ENCODE measurements around the gene SLC45A1. TPM values are rescaled to one million over a fixed set of nuclear protein-coding genes. Genes with fewer than 3 reads are reported as not detected.

SLC45A1 gene
- total RNA-seq, 4 donors from 2014 or later, result 0.51 to 13.8 (median 7.4) TPM

DNA sequence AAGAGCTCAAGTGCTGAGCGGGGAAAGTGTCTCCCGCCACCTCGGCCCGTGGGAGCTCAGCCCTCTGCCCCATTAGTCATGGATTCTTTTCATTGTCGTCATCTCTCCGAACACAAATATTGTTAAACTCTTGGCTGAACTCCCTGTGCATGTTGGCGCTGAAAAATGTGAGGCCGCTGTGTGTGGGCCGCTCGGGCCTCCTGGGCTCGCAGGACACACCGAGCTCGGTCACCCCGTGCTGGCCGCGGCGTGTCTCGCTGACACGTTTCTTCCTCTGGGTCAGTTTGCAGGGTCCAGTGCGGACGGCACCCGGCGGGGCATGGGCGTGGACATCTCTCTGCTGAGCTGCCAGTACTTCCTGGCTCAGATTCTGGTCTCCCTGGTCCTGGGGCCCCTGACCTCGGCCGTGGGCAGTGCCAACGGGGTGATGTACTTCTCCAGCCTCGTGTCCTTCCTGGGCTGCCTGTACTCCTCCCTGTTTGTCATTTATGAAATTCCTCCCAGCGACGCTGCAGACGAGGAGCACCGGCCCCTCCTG, 25.6 kb downstream of the SLC45A1 start:
- H3K27me3 ChIP-seq, result no peaks in the 10 kb centered on the region

DNA sequence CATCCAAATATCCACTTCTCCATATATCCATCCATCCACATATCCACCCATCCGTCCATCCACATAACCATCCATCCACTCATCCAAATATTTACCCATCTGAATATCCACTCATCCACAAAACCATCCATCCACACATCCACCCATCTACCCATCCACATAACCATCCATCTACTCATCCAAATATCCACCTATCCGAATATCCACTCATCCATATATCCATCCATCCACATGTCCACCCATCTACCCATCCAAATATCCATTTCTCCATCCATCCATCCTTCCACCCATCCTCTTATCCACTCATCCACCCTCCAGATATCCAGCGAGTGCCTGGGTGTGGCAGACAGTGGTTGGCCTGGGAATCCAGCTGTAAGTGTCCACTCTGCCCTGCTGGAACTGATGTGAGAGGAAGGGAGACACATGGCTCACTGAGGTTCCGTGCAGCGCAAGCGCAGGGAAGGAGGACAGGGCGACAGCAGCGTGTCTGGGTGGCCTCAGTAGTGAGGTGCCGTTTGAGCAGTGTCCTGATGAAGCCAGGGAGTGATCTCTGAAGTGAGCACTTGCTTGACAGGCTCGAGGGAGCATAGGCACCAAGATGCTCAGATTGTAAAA, 27.1 kb downstream of the SLC45A1 start:
- no peak overlapping the region for H3K27ac ChIP-seq
- no peaks in the 10 kb centered on the region for H3K9me3 ChIP-seq
- H3K36me3 ChIP-seq, result no peaks in the 10 kb centered on the region
- intact Hi-C loops (cut with DNase I; ENCODE audit: low total_unique reads), result no loop called here
- H3K4me3 ChIP-seq, result no peak overlapping the region
- peak in 1 of 2 donors; percentile 14 for DNase-seq
- TF ChIP-seq POLR2A (IDR thresholded peaks at IDR 0.05), result no peak
- H3K27me3 ChIP-seq, result no peaks in the 10 kb centered on the region
- H3K4me1 ChIP-seq, result peaks cover 5 to 8% of the 10 kb centered on the region in 2 donors

More for the DNA sequence above, 25.6 kb downstream of the SLC45A1 start:
- Histone ChIP-seq H3K36me3 (no peaks in the 10 kb centered on the region), H3K4me3 (peak overlapping the region in 1 of 2 donors; percentile 25), H3K4me1 (peaks cover 5 to 8% of the 10 kb centered on the region in 2 donors), H3K9me3 (no peaks in the 10 kb centered on the region), H3K27ac (peak overlapping the region; percentile 86 to 88)
- intact Hi-C loops (cut with DNase I; ENCODE audit: low total_unique reads), result no loop called here
- peak; percentile 90 for DNase-seq
- TF ChIP-seq, protein P1, sequence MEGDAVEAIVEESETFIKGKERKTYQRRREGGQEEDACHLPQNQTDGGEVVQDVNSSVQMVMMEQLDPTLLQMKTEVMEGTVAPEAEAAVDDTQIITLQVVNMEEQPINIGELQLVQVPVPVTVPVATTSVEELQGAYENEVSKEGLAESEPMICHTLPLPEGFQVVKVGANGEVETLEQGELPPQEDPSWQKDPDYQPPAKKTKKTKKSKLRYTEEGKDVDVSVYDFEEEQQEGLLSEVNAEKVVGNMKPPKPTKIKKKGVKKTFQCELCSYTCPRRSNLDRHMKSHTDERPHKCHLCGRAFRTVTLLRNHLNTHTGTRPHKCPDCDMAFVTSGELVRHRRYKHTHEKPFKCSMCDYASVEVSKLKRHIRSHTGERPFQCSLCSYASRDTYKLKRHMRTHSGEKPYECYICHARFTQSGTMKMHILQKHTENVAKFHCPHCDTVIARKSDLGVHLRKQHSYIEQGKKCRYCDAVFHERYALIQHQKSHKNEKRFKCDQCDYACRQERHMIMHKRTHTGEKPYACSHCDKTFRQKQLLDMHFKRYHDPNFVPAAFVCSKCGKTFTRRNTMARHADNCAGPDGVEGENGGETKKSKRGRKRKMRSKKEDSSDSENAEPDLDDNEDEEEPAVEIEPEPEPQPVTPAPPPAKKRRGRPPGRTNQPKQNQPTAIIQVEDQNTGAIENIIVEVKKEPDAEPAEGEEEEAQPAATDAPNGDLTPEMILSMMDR (IDR thresholded peaks at IDR 0.05), result peak in 1 of 4 experiments; percentile 25
- TF ChIP-seq POLR2A (IDR thresholded peaks at IDR 0.05), result no peak

DNA sequence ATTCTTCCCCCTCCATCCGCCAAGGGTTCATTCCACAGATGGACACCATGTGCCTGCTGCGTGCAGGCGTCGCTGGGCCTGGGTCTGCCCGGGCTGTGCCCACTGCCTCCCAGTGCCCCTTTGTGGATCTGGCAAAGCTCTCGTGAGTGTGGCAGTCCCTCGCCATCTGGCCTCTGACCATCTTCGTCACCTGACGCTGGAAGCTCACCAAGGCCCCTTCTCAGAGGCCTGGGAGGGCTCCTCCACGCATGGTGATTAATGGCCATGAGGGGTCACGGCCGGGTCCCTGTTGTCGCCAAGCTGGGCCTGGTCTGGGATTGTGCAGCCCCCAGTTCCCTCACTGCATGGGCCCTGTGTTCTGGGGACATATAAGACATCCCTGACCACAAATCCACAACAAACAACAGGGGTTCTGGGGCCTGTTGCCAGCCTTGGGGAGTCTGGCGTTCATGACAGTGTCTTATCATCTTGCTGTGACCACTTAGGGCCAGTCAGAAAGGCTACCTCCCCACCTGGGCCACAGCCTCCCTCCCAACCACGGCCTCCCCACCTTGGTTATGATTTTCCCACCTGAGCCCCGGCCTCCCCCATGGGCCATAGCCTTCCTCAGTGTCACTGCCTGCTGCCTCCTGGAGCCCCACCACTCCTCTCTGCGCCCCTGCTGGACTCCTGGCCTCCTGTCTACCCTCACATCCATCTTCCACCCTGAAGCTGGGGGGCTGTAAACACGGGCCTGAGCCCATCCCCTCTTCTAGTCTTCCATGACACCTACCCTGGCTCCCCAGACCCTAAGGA, 27.9 kb downstream of the SLC45A1 start:
- peaks cover 5 to 8% of the 10 kb centered on the region in 2 donors for H3K4me1 ChIP-seq
- H3K9me3 ChIP-seq, result no peaks in the 10 kb centered on the region
- H3K27ac ChIP-seq, result peak overlapping the region; percentile 42 to 49
- H3K27me3 ChIP-seq, result no peaks in the 10 kb centered on the region
- DNase-seq, result peak in 1 of 2 donors; percentile 20
- no peaks in the 10 kb centered on the region for H3K36me3 ChIP-seq
- TF ChIP-seq POLR2A (IDR thresholded peaks at IDR 0.05), result no peak
- TF ChIP-seq, protein P1 (IDR thresholded peaks at IDR 0.05), result no peak
- intact Hi-C loops (cut with DNase I; ENCODE audit: low total_unique reads), result no loop called here
- H3K4me3 ChIP-seq, result no peak overlapping the region

DNA sequence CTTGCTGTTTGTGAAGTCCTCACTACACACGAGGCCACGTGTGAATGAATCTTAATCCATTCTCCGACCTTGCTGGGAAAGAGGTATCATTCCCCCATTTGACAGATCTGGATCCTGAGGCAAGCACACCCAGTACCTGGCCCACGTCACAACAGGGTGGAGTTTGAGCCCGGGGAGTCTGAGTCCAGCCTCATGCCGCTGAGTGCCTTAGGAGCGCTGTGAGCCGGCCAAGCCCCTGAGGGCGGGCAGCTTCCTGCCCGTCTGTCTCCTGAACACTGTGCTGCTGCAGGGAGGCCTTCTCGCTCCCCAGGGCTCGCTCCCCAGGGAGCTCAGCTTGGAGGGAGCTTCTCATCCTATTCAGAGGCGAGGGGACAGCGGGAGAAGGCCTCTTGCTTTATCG, 29.7 kb downstream of the SLC45A1 start:
- Histone ChIP-seq H3K9me3 (no peaks in the 10 kb centered on the region), H3K27me3 (no peaks in the 10 kb centered on the region), H3K36me3 (no peaks in the 10 kb centered on the region), H3K27ac (peak overlapping the region in 1 of 2 donors; percentile 42), H3K4me1 (peaks cover 5% of the 10 kb centered on the region in 2 donors), H3K4me3 (no peak overlapping the region)
- intact Hi-C loops (cut with DNase I; ENCODE audit: low total_unique reads), result no loop called here
- no peak for TF ChIP-seq POLR2A (IDR thresholded peaks at IDR 0.05)
- TF ChIP-seq, protein P1 (IDR thresholded peaks at IDR 0.05), result no peak
- peak in 1 of 2 donors; percentile 22 for DNase-seq

DNA sequence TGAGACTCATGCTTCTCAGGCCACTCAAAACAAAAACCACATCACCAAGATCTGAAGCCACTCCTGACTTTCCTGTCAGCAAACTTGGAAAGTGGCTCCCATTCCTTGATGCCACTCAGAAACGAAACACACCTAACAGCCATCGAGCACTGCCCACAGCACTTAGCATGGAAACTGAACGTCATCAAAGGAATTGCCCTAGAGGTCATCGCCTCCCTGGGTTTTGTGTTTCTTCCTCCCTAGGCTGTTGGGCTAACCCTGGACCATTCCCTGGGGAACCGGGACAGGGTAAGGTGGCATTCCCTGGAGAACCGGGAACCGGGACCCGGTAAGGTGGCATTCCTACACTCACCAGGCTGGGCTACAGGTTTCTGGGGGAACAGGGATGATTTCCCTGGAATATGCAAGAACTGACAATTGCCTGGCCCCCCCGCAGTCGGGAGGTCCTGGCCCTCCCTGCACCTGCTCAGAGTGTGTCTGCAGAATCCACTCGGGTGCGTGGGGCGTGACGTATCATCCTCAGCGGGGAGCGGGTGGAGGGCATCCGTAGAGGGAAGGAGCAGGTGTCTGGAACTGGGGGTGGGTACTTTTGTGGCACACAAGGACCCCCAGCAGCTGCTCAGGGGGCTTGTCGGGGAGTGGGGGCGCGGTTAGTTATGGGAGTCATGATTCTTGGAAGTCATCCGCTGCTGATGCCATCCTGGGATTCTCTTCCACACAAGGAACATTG, 30.3 kb downstream of the SLC45A1 start:
- intact Hi-C loops (cut with DNase I; ENCODE audit: low total_unique reads), result no loop called here
- peak in 1 of 2 donors; percentile 20 for DNase-seq
- Histone ChIP-seq H3K36me3 (no peaks in the 10 kb centered on the region), H3K4me1 (peaks cover 5% of the 10 kb centered on the region in 2 donors), H3K4me3 (no peak overlapping the region), H3K9me3 (no peaks in the 10 kb centered on the region), H3K27me3 (no peaks in the 10 kb centered on the region), H3K27ac (no peak overlapping the region)
- TF ChIP-seq POLR2A (IDR thresholded peaks at IDR 0.05), result no peak
- TF ChIP-seq, protein P1 (IDR thresholded peaks at IDR 0.05), result no peak

Data from uterus (tissue), 4 donors.